Lung (tissue), 12 donors: ENCODE results near the gene MYH7. TPM values are rescaled to one million over a fixed set of nuclear protein-coding genes. Genes with fewer than 3 reads are reported as not detected.

Experiments
- ATAC-seq: fragments of 200-7000 bp; cut with Tn5 transposase; one replicate; pipeline ENCODE4 v1.9.1; 2020; ENCODE audit warnings: moderate number of reproducible peaks; ENCODE audit not compliant: insufficient read depth, low FRiP score
- DNase-seq, 3 donors: peaks; one replicate each; pipeline ENCODE4 v3.0.0-alpha.2; 2013 to 2017
- H3K27ac ChIP-seq, 2 donors: one replicate each; pipeline ENCODE4 v1.5.1; 2013; ENCODE audit warnings: mild to moderate bottlenecking in 2 of 2, moderate library complexity in 2 of 2, control low read depth in 1 of 2, inconsistent platforms in 1 of 2, low read depth in 1 of 2, low read length in 1 of 2
- H3K27me3 ChIP-seq, 3 donors: one replicate each; pipeline ENCODE4 v1.5.1; 2013; ENCODE audit warnings: low read length in 2 of 3; ENCODE audit not compliant: control insufficient read depth in 3 of 3, insufficient read depth in 3 of 3
- H3K36me3 ChIP-seq, 4 donors: one replicate each; pipeline ENCODE4 v1.5.1; 2013; ENCODE audit warnings: low read length in 4 of 4, mild to moderate bottlenecking in 1 of 4, moderate library complexity in 1 of 4; ENCODE audit not compliant: control insufficient read depth in 4 of 4, insufficient read depth in 4 of 4
- H3K4me1 ChIP-seq, 5 donors: one replicate each; pipeline ENCODE4 v1.5.1; 2013; ENCODE audit warnings: low read length in 5 of 5, mild to moderate bottlenecking in 2 of 5, moderate library complexity in 1 of 5; ENCODE audit not compliant: control insufficient read depth in 5 of 5, insufficient read depth in 5 of 5
- H3K4me3 ChIP-seq: one replicate; pipeline ENCODE4 v1.5.1; 2013; ENCODE audit warnings: mild to moderate bottlenecking, control low read depth, moderate library complexity
- H3K9ac ChIP-seq, 2 donors: one replicate each; pipeline ENCODE4 v1.5.1; 2013; ENCODE audit warnings: low read length in 2 of 2, control low read depth in 1 of 2; ENCODE audit not compliant: insufficient read depth in 1 of 2
- H3K9me3 ChIP-seq, 4 donors: one replicate each; pipeline ENCODE4 v1.5.1; 2013; ENCODE audit warnings: low read length in 3 of 4, mild to moderate bottlenecking in 1 of 4, moderate library complexity in 1 of 4; ENCODE audit not compliant: control insufficient read depth in 4 of 4, insufficient read depth in 3 of 4
- WGBS, 2 donors: extraction: QIAGEN DNeasy Blood & Tissue Kit; methylation state at CpG; one replicate each; pipeline ENCODE4 v1.1.7; 2013; 5-methylcytosine and 5-hydroxymethylcytosine counted together
- polyA plus RNA-seq, 2 donors: library from polyadenylated mRNA; stranded (reverse); fragments of 200-250 nt; gene quantifications; one replicate each; pipeline ENCODE4 v1.2.1, GENCODE V29; 2013
- total RNA-seq, 2 donors: library from RNA; depleted of rRNA in 1 of 2; stranded (reverse); fragments of >200 nt in 1 of 2; gene quantifications; one replicate each; pipeline ENCODE4 v1.2.1, GENCODE V29; 2014 to 2021
- TF ChIP-seq, protein P1 (sequence below): IDR thresholded peaks from 2 replicates; pipeline ENCODE4 v1.5.1; 2012; ENCODE audit warnings: mild to moderate bottlenecking; ENCODE audit errors: control extremely low read depth, extremely low read depth
- donor health status: control.
- donor health status: control.
- donor health status: Bipolar disorder and iron deficiency.
- donor health status: healthy.
- donor health status: DM: yes; HTN: yes; CAD: no.

The MYH7 gene
- total and polyA plus RNA-seq, 4 donors: 0.02 to 0.19 (median 0.09) TPM; not detected in 1

DNA sequence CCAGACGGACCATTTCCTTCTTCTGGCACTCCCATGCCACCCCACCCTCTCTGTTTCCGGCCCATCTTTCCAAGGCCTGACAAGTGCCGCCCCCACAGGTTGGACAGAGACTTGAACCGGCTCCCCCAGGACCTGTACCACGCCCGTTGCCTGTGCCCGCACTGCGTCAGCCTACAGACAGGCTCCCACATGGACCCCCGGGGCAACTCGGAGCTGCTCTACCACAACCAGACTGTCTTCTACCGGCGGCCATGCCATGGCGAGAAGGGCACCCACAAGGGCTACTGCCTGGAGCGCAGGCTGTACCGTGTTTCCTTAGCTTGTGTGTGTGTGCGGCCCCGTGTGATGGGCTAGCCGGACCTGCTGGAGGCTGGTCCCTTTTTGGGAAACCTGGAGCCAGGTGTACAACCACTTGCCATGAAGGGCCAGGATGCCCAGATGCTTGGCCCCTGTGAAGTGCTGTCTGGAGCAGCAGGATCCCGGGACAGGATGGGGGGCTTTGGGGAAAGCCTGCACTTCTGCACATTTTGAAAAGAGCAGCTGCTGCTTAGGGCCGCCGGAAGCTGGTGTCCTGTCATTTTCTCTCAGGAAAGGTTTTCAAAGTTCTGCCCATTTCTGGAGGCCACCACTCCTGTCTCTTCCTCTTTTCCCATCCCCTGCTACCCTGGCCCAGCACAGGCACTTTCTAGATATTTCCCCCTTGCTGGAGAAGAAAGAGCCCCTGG is 59.8 kb downstream of the MYH7 start:
- Histone ChIP-seq H3K4me3 (no peak overlapping the region), H3K27me3 (no peaks in the 10 kb centered on the region), H3K27ac (no peak overlapping the region), H3K4me1 (peaks cover 0 to 12% (median 0%) of the 10 kb centered on the region in 5 donors), H3K9ac (no peak overlapping the region), H3K9me3 (no peaks in the 10 kb centered on the region), H3K36me3 (no peaks in the 10 kb centered on the region)
- ATAC-seq (no peak), DNase-seq (no peak)
- TF ChIP-seq, protein P1, sequence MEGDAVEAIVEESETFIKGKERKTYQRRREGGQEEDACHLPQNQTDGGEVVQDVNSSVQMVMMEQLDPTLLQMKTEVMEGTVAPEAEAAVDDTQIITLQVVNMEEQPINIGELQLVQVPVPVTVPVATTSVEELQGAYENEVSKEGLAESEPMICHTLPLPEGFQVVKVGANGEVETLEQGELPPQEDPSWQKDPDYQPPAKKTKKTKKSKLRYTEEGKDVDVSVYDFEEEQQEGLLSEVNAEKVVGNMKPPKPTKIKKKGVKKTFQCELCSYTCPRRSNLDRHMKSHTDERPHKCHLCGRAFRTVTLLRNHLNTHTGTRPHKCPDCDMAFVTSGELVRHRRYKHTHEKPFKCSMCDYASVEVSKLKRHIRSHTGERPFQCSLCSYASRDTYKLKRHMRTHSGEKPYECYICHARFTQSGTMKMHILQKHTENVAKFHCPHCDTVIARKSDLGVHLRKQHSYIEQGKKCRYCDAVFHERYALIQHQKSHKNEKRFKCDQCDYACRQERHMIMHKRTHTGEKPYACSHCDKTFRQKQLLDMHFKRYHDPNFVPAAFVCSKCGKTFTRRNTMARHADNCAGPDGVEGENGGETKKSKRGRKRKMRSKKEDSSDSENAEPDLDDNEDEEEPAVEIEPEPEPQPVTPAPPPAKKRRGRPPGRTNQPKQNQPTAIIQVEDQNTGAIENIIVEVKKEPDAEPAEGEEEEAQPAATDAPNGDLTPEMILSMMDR: no peak
- WGBS, 2 donors: 86 to 89% methylated on average over 21 of the region's 21 CpGs

DNA sequence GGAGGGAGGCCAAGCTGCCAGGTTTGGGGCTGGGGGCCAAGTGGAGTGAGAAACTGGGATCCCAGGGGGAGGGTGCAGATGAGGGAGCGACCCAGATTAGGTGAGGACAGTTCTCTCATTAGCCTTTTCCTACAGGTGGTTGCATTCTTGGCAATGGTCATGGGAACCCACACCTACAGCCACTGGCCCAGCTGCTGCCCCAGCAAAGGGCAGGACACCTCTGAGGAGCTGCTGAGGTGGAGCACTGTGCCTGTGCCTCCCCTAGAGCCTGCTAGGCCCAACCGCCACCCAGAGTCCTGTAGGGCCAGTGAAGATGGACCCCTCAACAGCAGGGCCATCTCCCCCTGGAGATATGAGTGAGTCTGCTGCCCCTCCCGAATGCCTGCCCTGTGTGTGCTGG is 62.4 kb downstream of the MYH7 start:
- Histone ChIP-seq H3K27me3 (no peaks in the 10 kb centered on the region), H3K36me3 (no peaks in the 10 kb centered on the region), H3K9me3 (no peaks in the 10 kb centered on the region), H3K27ac (no peak overlapping the region), H3K4me3 (no peak overlapping the region), H3K9ac (no peak overlapping the region), H3K4me1 (peaks cover 0 to 12% (median 0%) of the 10 kb centered on the region in 5 donors)
- ATAC-seq (no peak), DNase-seq (no peak)
- 82 to 90% methylated on average over 3 of the region's 3 CpGs for WGBS, 2 donors
- TF ChIP-seq, protein P1: no peak

DNA sequence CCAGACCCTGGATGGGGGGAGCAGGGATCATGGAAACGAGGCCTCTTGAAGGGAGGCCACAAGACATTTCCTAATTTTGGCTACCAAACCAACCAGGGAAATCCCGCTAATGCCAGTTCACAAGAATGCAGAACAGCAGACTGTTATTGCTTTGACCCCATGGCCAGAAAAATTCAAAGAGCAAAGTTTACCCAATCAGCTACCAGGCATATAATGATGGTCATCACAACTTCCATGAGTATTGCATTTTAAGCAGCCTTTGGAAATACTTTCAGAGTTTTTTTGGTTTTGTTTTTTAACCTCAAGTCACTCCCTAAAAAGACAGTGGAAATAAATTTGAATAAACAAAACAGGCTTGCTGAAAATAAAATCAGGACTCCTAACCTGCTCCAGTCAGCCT is 63.0 kb downstream of the MYH7 start, which contains the start of gene IL25:
Gene IL25, plus strand, starts transcription at position 301 of the 400 bp plus-strand sequence.
- Histone ChIP-seq H3K9me3 (no peaks in the 10 kb centered on the region), H3K4me1 (peaks cover 0 to 13% (median 0%) of the 10 kb centered on the region in 5 donors), H3K4me3 (no peak within 1 kb of the TSS), H3K9ac (no peak within 1 kb of the TSS), H3K27me3 (no peaks in the 10 kb centered on the region), H3K27ac (no peak within 1 kb of the TSS), H3K36me3 (no peaks in the 10 kb centered on the region)
- DNase-seq: no peak
- ATAC-seq: no peak
- WGBS, 2 donors: 79 to 83% methylated on average over 2 of the region's 2 CpGs
- TF ChIP-seq, protein P1: no peak
